Retinal pigment epithelial cell (primary cell): Measurements from ENCODE around the gene SIMC1.

Experiments used
- DNase-seq: peaks from one replicate; pipeline ENCODE4 v3.0.0-alpha.2; 2010; ENCODE audit warnings: low read depth
- H3K4me3 ChIP-seq: 2 replicates; pipeline ENCODE4 v1.5.1; 2011; ENCODE audit warnings: mild to moderate bottlenecking, low read length, control low read depth, moderate library complexity
- TF ChIP-seq, protein P1 (sequence below): conservative IDR thresholded peaks from 2 replicates; pipeline ENCODE4 v1.5.1; 2011; ENCODE audit warnings: low read depth, low read length, control low read depth, inconsistent platforms

Gene SIMC1

DNA sequence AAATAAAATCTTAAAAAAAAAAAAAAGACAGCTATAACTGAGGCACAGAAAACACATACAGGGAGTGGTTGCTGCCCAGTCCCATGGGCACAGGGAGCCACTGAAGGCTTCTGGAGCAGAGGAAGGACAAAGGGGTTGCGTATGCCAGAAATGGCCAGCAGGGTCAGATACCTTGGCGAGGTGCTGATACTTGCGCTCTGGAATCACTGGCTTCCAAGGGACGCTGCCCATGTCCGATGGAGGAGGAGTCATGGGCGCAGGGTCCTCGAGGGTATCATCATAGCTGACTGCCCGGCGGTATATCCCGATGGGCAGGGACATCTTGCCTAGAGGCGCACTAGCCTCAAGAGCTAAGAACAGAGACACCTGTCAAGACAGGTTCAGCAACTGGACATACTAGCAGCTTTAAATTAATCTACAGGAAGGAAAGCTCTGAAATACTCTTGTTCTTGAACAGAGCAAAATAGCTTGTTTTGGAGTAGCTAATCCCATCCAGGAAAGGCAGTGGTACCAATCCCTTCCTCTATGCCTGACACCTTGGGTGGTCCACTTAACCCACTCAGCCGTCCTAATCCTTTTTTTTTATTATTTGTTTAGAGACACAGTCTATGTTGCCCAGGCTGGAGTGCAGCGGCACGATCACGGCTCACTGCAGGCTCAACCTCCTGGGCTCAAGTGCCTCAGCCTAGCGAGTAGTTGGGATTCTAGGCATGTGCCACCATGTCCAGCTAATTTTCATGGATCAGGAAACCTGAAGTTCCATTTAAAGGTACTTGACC, 117.4 kb downstream of the SIMC1 start:
- TF ChIP-seq, protein P1, sequence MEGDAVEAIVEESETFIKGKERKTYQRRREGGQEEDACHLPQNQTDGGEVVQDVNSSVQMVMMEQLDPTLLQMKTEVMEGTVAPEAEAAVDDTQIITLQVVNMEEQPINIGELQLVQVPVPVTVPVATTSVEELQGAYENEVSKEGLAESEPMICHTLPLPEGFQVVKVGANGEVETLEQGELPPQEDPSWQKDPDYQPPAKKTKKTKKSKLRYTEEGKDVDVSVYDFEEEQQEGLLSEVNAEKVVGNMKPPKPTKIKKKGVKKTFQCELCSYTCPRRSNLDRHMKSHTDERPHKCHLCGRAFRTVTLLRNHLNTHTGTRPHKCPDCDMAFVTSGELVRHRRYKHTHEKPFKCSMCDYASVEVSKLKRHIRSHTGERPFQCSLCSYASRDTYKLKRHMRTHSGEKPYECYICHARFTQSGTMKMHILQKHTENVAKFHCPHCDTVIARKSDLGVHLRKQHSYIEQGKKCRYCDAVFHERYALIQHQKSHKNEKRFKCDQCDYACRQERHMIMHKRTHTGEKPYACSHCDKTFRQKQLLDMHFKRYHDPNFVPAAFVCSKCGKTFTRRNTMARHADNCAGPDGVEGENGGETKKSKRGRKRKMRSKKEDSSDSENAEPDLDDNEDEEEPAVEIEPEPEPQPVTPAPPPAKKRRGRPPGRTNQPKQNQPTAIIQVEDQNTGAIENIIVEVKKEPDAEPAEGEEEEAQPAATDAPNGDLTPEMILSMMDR = peak; percentile 18
- no peak overlapping the region for H3K4me3 ChIP-seq
- DNase-seq = no peak

DNA sequence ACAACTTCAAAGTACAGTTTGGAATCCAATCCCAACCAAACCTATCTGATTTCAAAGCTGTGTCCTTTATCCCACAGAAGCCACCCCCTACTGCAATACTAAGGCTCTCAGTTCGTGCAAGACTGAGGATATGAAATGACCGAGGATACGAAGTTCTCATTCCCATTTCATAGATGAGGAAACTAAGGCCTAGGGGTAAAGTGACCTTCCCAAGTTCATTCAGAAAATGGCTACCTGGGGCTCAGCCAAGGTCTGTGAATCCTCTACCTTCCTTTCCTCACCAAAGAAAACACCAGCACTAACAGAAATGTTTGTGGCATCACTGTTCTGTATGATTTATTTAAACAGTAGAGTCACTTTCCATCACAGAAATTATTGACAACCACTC, 117.9 kb downstream of the SIMC1 start:
- DNase-seq = no peak
- H3K4me3 ChIP-seq = no peak overlapping the region
- TF ChIP-seq, protein P1 = no peak

DNA sequence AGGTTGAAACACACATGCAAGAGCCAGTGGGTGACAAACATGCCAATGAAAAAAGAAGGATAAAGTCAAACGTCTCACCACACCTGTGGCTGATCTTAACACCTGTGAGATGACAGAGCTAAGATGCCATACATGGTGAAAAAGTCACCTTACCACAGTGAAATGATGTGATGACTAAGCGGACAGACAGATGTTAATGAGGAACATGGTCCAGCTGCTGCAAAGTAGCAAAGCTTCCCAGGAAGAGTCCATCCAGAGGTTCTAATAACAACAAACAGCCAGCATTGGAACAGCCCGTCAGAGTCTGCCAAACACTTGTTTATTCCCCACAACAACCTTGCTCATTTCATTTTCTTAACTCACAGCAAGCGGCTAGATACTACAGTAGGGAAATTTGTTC, 121.4 kb downstream of the SIMC1 start:
- no peak overlapping the region for H3K4me3 ChIP-seq
- TF ChIP-seq, protein P1 = no peak
- DNase-seq = no peak

DNA sequence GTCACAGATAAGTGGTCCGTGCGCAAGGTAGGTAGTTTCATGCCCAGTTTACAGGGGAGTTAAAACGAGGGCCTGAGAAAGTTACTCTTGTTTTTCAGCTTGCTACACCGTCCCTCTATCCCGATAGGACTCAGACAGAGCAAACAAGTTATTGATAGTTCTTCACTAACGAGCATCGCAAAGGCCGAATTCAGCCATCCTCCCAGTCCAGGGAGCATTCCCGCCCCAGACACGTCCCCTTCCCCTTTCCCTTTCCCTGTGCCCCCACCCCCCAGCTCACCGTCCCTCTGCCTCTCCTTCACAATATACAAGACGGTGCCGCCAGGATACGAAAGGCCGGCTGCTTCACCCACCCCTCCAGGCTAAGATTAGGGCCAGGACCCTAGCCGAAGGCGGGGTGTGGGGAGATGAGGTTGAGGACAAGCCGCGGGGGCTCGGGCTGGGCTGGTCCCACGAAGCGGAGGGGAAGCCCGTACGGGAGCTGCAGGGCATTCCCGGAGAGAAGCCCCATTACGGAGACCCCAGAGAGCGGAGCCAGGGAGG, 122.7 kb downstream of the SIMC1 start:
- no peak for DNase-seq
- TF ChIP-seq, protein P1 = no peak

DNA sequence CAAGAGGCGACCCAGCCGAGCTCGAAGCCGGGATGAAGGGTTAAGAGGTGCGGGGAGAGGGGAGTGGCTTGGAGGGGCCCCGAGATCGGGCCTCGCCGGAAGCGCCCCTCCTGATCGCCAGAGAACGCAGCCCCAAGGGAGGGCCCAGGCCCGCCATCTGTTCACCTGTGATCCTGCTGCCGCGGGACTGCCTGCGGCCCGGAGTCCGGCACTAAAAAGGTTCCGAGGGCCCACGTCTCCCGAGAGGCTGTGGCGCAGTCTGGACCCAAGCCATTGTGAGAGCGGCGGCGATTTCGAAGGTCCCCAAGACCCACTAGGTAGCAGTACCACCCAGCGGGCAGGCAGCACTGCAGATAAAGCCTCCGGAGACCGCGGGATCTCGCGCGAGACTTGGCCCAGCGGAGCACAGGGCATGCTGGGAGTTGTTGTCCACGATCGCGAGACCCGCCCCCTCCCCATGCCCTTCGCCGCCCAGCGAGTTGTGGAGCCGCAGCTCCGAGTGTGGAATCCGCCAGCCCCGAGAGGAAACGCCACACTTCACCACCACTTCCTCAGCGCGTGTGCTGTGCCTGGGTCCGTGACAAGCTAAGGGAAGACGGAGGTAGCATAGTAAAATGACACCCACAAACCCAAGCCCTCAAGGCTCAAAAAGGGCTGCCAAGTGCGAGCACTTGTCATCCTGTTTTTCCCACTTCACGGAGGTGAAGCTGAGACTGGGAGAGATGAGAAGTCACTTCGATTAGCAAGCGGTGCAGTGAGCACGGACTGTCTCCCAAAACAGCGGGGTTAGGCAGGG, 123.4 kb downstream of the SIMC1 start, which contains the start of gene KIAA1191:
TSS of gene KIAA1191 (minus strand) at position 328 of the 796 bp plus-strand sequence. CDS start 2,256 bp downstream, outside the sequence.
- TF ChIP-seq, protein P1 = peak; percentile 15
- peak; percentile 60 for DNase-seq

More for the DNA sequence above, 122.7 kb downstream of the SIMC1 start:
- H3K4me3 ChIP-seq = peak overlapping the region; percentile 94

DNA sequence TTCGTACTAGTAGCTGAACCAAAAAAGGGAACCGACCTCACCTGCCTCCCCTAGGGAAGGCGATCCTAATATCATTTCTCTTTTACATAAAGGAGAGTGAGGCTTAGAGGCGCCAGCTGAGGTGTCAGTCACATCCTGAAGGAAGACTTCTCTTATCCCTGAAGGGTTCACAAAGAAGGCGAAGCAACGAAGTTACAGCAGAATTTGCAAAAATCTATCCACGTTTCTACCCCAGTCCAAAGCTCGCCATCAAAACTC, 123.9 kb downstream of the SIMC1 start:
- TF ChIP-seq, protein P1 = no peak
- peak overlapping the region; percentile 94 for H3K4me3 ChIP-seq
- DNase-seq = no peak

More for the DNA sequence above, 123.4 kb downstream of the SIMC1 start, which contains the start of gene KIAA1191:
- peak within 1 kb of the TSS; percentile 94 for H3K4me3 ChIP-seq
